Activated CD4-positive, alpha-beta T cell treated with anti-CD3 and anti-CD28 coated beads for 36 hours (primary cell): ENCODE results near the gene EPHA5. TPM values are rescaled to one million over a fixed set of nuclear protein-coding genes. Genes with fewer than 3 reads are reported as not detected.

Source experiments
- ATAC-seq: fragments of 200-7000 bp; cut with Tn5 transposase; one replicate; pipeline ENCODE4 v1.10.0; 2021; ENCODE audit warnings: mild to moderate bottlenecking, moderate library complexity
- CTCF ChIA-PET: fragments of 350-600 bp; sonication (Branson Sonifier 250); formaldehyde crosslinking; loops from one replicate; lab custom pipeline; 2021; ENCODE audit warnings: antibody characterized with exemption; lab: Charles Lee
- POLR2A ChIA-PET: fragments of 350-600 bp; sonication (Branson Sonifier 250); formaldehyde crosslinking; loops from one replicate; lab custom pipeline; 2021; ENCODE audit warnings: antibody characterized with exemption, inconsistent platforms; lab: Charles Lee
- DNase-seq: peaks from one replicate; pipeline ENCODE4 v3.0.0-alpha.2; 2020
- H3K27ac Mint-ChIP-seq: one replicate; pipeline ENCODE4 v1.8.0; 2021; ENCODE audit warnings: mixed read lengths
- H3K27me3 Mint-ChIP-seq: one replicate; pipeline ENCODE4 v1.8.0; 2021; ENCODE audit warnings: mixed read lengths
- H3K36me3 Mint-ChIP-seq: one replicate; pipeline ENCODE4 v1.8.0; 2021; ENCODE audit warnings: low read depth, mixed read lengths
- H3K4me1 Mint-ChIP-seq: one replicate; pipeline ENCODE4 v1.8.0; 2021; ENCODE audit warnings: mixed read lengths
- H3K4me3 Mint-ChIP-seq: one replicate; pipeline ENCODE4 v1.8.0; 2021; ENCODE audit warnings: mild to moderate bottlenecking, moderate library complexity, mixed read lengths
- H3K9me3 Mint-ChIP-seq: one replicate; pipeline ENCODE4 v1.8.0; 2021; ENCODE audit warnings: low read depth, mixed read lengths
- intact Hi-C, 2 experiments: fragments of 100-400 bp; cut with DNase I in 1 of 2; cut with micrococcal nuclease in 1 of 2; formaldehyde crosslinking; loops; one replicate each; pipeline versions ENCODE4 v1.14.2 to v1.15.1; 2022 to 2024; cut with DNase I, micrococcal nuclease
- total RNA-seq, 2 experiments: library from RNA; stranded (reverse); gene quantifications; one replicate each; pipeline ENCODE4 v1.2.3, GENCODE V29; 2021

EPHA5 gene
- total RNA-seq, 2 experiments from 2014 or later: not detected

- H3K36me3 Mint-ChIP-seq: no peaks in the 10 kb centered on the region
- H3K27ac Mint-ChIP-seq: no peak overlapping the region
- peaks cover 23% of the 10 kb centered on the region for H3K9me3 Mint-ChIP-seq
- H3K27me3 Mint-ChIP-seq: no peaks in the 10 kb centered on the region
- POLR2A ChIA-PET: no interaction called here
- CTCF ChIA-PET: no interaction called here
- DNase-seq (no peak), ATAC-seq (no peak)
- H3K4me1 Mint-ChIP-seq: no peaks in the 10 kb centered on the region
- H3K4me3 Mint-ChIP-seq: no peak overlapping the region
- intact Hi-C loops: no loop called here
Measured at GRCh38 chr4:65546882-65547416, 123.3 kb downstream of the EPHA5 start.

- POLR2A ChIA-PET: no interaction called here
- H3K9me3 Mint-ChIP-seq: peaks cover 15% of the 10 kb centered on the region
- intact Hi-C loops: no loop called here
- ATAC-seq (no peak), DNase-seq (no peak)
- no peaks in the 10 kb centered on the region for H3K4me1 Mint-ChIP-seq
- no peaks in the 10 kb centered on the region for H3K36me3 Mint-ChIP-seq
- CTCF ChIA-PET: interaction anchor here (0.7 kb wide), 1 partner anchor 16 kb away, joined by 3 read pairs; no protein-coding TSS in a partner anchor
- no peak overlapping the region for H3K4me3 Mint-ChIP-seq
- H3K27me3 Mint-ChIP-seq: no peaks in the 10 kb centered on the region
- H3K27ac Mint-ChIP-seq: no peak overlapping the region
Measured at GRCh38 chr4:65538571-65538970, 131.7 kb downstream of the EPHA5 start.

- Mint-ChIP-seq H3K4me3 (no peak overlapping the region), H3K9me3 (peaks cover 2% of the 10 kb centered on the region), H3K27ac (no peak overlapping the region), H3K36me3 (no peaks in the 10 kb centered on the region), H3K27me3 (no peaks in the 10 kb centered on the region), H3K4me1 (no peaks in the 10 kb centered on the region)
- intact Hi-C loops: no loop called here
- ATAC-seq (no peak), DNase-seq (no peak)
- CTCF ChIA-PET: no interaction called here
- POLR2A ChIA-PET: no interaction called here
Measured at GRCh38 chr4:65535113-65535512, 135.2 kb downstream of the EPHA5 start.

GRCh38 chr4:65521666-65522065, 148.6 kb downstream of the EPHA5 start:
- ChIA-PET POLR2A (no interaction called here), CTCF (no interaction called here)
- Mint-ChIP-seq H3K27me3 (no peaks in the 10 kb centered on the region), H3K36me3 (no peaks in the 10 kb centered on the region), H3K4me3 (no peak overlapping the region), H3K4me1 (no peaks in the 10 kb centered on the region), H3K9me3 (no peaks in the 10 kb centered on the region), H3K27ac (no peak overlapping the region)
- DNase-seq (no peak), ATAC-seq (no peak)
- intact Hi-C loops: no loop called here

- ChIA-PET POLR2A (no interaction called here), CTCF (no interaction called here)
- no peaks in the 10 kb centered on the region for H3K27me3 Mint-ChIP-seq
- H3K9me3 Mint-ChIP-seq: peaks cover 11% of the 10 kb centered on the region
- no peak overlapping the region for H3K4me3 Mint-ChIP-seq
- ATAC-seq (no peak), DNase-seq (no peak)
- H3K36me3 Mint-ChIP-seq: no peaks in the 10 kb centered on the region
- H3K4me1 Mint-ChIP-seq: no peaks in the 10 kb centered on the region
- intact Hi-C loops: no loop called here
- no peak overlapping the region for H3K27ac Mint-ChIP-seq
Measured at GRCh38 chr4:65515646-65516045, 154.6 kb downstream of the EPHA5 start.

DNA sequence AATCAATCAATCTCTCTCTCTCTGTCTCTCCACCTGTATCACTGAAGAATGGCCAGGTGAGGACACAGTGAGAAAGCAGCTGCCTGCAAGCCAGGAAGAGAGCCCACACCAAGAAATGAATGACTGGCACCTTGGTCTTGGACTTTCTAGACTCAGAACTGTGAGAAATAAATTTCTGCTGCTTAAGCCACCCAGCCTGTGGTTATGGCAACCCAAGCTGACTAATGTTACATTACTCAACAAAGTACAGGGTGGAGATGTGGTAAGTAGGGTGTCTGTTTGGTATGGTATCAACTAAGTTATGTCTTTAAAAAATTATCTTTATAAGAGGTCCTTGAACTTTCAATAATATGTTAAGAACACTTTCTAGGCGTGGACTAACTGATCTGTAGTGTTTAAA, 159.3 kb downstream of the EPHA5 start:
- ATAC-seq (no peak), DNase-seq (no peak)
- H3K9me3 Mint-ChIP-seq: peaks cover 13% of the 10 kb centered on the region
- ChIA-PET CTCF (interaction anchor here (0.7 to 1.3 kb wide), 2 partner anchors 11 to 1007 kb away, joined by 3 read pairs; no protein-coding TSS in a partner anchor), POLR2A (no interaction called here)
- no peaks in the 10 kb centered on the region for H3K36me3 Mint-ChIP-seq
- H3K27me3 Mint-ChIP-seq: no peaks in the 10 kb centered on the region
- H3K27ac Mint-ChIP-seq: no peak overlapping the region
- intact Hi-C loops: no loop called here
- H3K4me1 Mint-ChIP-seq: no peaks in the 10 kb centered on the region
- no peak overlapping the region for H3K4me3 Mint-ChIP-seq

GRCh38 chr4:65508168-65508567, 162.1 kb downstream of the EPHA5 start:
- H3K36me3 Mint-ChIP-seq: no peaks in the 10 kb centered on the region
- CTCF ChIA-PET: no interaction called here

GRCh38 chr4:65502131-65502701, 168.1 kb downstream of the EPHA5 start:
- Mint-ChIP-seq H3K4me3 (no peak overlapping the region), H3K9me3 (peaks cover 3% of the 10 kb centered on the region), H3K27me3 (no peaks in the 10 kb centered on the region), H3K36me3 (no peaks in the 10 kb centered on the region), H3K27ac (no peak overlapping the region), H3K4me1 (no peaks in the 10 kb centered on the region)
- no peak for DNase-seq
- no peak for ATAC-seq
- CTCF ChIA-PET: no interaction called here
- intact Hi-C loops: no loop called here
- POLR2A ChIA-PET: no interaction called here

More at GRCh38 chr4:65508168-65508567, 162.1 kb downstream of the EPHA5 start:
- Mint-ChIP-seq H3K4me1 (no peaks in the 10 kb centered on the region), H3K27ac (no peak overlapping the region), H3K27me3 (no peaks in the 10 kb centered on the region), H3K4me3 (no peak overlapping the region), H3K9me3 (peaks cover 5% of the 10 kb centered on the region)
- POLR2A ChIA-PET: no interaction called here
- ATAC-seq: no peak
- intact Hi-C loops: no loop called here
- DNase-seq: no peak

DNA sequence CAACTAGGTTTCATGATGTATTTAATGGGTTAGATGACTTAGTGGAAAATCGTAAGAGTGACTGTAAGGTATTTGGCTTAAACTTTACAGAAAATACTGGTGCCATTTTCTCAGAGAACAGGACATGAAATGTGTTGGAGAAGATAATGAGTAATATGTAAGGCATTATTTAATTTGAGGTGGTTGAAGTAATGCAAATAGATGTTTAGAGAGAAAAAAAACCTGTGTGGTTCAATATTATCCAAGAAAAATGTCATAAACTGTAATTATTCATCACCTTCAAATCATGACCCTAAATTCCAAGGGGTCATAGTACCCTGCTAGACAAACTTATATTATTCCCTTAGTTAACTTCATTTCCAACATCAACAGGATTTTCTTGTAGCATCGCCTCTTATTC, 171.7 kb downstream of the EPHA5 start:
- no peak for ATAC-seq
- H3K4me1 Mint-ChIP-seq: no peaks in the 10 kb centered on the region
- H3K27me3 Mint-ChIP-seq: no peaks in the 10 kb centered on the region
- H3K4me3 Mint-ChIP-seq: no peak overlapping the region
- ChIA-PET CTCF (no interaction called here), POLR2A (no interaction called here)
- H3K27ac Mint-ChIP-seq: no peak overlapping the region
- no peak for DNase-seq
- intact Hi-C loops: no loop called here
- H3K9me3 Mint-ChIP-seq: peaks cover 5% of the 10 kb centered on the region
- no peaks in the 10 kb centered on the region for H3K36me3 Mint-ChIP-seq

- Mint-ChIP-seq H3K4me1 (no peaks in the 10 kb centered on the region), H3K9me3 (peaks cover 3% of the 10 kb centered on the region), H3K27me3 (no peaks in the 10 kb centered on the region), H3K4me3 (no peak overlapping the region), H3K36me3 (no peaks in the 10 kb centered on the region), H3K27ac (no peak overlapping the region)
- DNase-seq (no peak), ATAC-seq (no peak)
- ChIA-PET POLR2A (no interaction called here), CTCF (no interaction called here)
- intact Hi-C loops: no loop called here
Measured at GRCh38 chr4:65495439-65495838, 174.8 kb downstream of the EPHA5 start.

DNA sequence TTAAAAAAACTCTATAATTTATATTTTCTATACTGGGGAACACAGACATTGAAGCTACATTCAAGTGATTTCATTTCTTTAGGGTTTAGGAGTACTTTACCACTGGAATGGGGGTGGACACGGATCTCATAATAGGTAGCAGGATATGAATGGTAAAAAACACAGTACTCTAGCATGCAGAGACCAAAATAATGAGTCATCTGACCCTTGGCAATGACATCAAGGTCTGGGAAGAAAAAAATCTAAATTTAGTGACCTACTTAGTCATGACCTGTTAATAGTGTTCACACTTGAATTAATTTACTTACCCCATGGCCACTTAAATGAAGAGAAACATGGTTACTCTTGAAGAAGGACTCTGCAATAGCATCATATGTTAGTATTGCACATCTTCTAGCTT, 187.9 kb downstream of the EPHA5 start:
- H3K9me3 Mint-ChIP-seq: peaks cover 4% of the 10 kb centered on the region
- no peak for DNase-seq
- H3K36me3 Mint-ChIP-seq: no peaks in the 10 kb centered on the region
- ChIA-PET CTCF (no interaction called here), POLR2A (no interaction called here)
- no peaks in the 10 kb centered on the region for H3K4me1 Mint-ChIP-seq
- H3K27me3 Mint-ChIP-seq: no peaks in the 10 kb centered on the region
- H3K4me3 Mint-ChIP-seq: no peak overlapping the region
- H3K27ac Mint-ChIP-seq: no peak overlapping the region
- intact Hi-C loops: no loop called here
- no peak for ATAC-seq

GRCh38 chr4:65472531-65472930, 197.8 kb downstream of the EPHA5 start:
- Mint-ChIP-seq H3K4me1 (no peaks in the 10 kb centered on the region), H3K27ac (no peak overlapping the region), H3K4me3 (no peak overlapping the region), H3K36me3 (no peaks in the 10 kb centered on the region), H3K9me3 (peaks cover 3% of the 10 kb centered on the region), H3K27me3 (no peaks in the 10 kb centered on the region)
- DNase-seq (no peak), ATAC-seq (no peak)
- POLR2A ChIA-PET: no interaction called here
- intact Hi-C loops: no loop called here
- CTCF ChIA-PET: interaction anchor here (2.0 kb wide), 1 partner anchor 10 kb away, joined by 4 read pairs; no protein-coding TSS in a partner anchor
